SK-N-SH treated with all-trans-retinoic acid at 6 μM for 48 hours (cell line): Measurements from ENCODE around the gene KRT80.

ENCODE experiments used
- ATAC-seq: fragments of 200-7000 bp; cut with Tn5 transposase; 3 replicates; pipeline ENCODE4 v1.9.1; 2020; ENCODE audit warnings: mild to moderate bottlenecking, moderate library complexity
- ARNTL ChIP-seq: fragments of 450-650 bp; formaldehyde crosslinking; IDR thresholded peaks from 2 replicates; pipeline ENCODE4 v1.5.0; 2020; ENCODE audit warnings: low read depth, mild to moderate bottlenecking, moderate library complexity, borderline replicate concordance
- BACH2 ChIP-seq: fragments of 250-450 bp; sonication (Bioruptor Pico); IDR thresholded peaks from 2 replicates; pipeline ENCODE4 v1.9.0; 2021; ENCODE audit warnings: mild to moderate bottlenecking, borderline replicate concordance
- CSDC2 ChIP-seq: fragments of 250-450 bp; sonication (Bioruptor Pico); IDR thresholded peaks from 2 replicates; pipeline ENCODE4 v1.5.0; 2020; ENCODE audit warnings: mild to moderate bottlenecking, moderate library complexity
- CSRNP3 ChIP-seq: fragments of 250-450 bp; sonication (Bioruptor Pico); IDR thresholded peaks from 2 replicates; pipeline ENCODE4 v1.5.1; 2021; ENCODE audit warnings: mild to moderate bottlenecking, moderate library complexity
- ESRRG ChIP-seq: fragments of 250-450 bp; sonication (Bioruptor Pico); IDR thresholded peaks from 2 replicates; pipeline ENCODE4 v1.6.1; 2021; ENCODE audit warnings: mild to moderate bottlenecking
- GLIS3 ChIP-seq: fragments of 250-450 bp; sonication (Bioruptor Pico); IDR thresholded peaks from 2 replicates; pipeline ENCODE4 v1.5.0; 2020; ENCODE audit warnings: mild to moderate bottlenecking, moderate library complexity
- ISL1 ChIP-seq: fragments of 250-450 bp; sonication (Bioruptor Pico); IDR thresholded peaks from 2 replicates; pipeline ENCODE4 v2.1.2; 2022; ENCODE audit warnings: mild to moderate bottlenecking, moderate library complexity
- OSR1 ChIP-seq: fragments of 250-450 bp; sonication (Bioruptor Pico); IDR thresholded peaks from 2 replicates; pipeline ENCODE4 v1.8.0; 2022; ENCODE audit warnings: moderate library complexity, mild to moderate bottlenecking, inconsistent platforms
- PATZ1 ChIP-seq: fragments of 250-450 bp; sonication (Bioruptor Pico); IDR thresholded peaks from 2 replicates; pipeline ENCODE4 v1.8.0; 2020; ENCODE audit warnings: mild to moderate bottlenecking, moderate library complexity, borderline replicate concordance
- POU6F1 ChIP-seq: fragments of 250-450 bp; sonication (Bioruptor Pico); IDR thresholded peaks from 2 replicates; pipeline ENCODE4 v1.8.0; 2021; ENCODE audit warnings: low read depth, mild to moderate bottlenecking, moderate library complexity, borderline replicate concordance
- PPARA ChIP-seq: fragments of 250-450 bp; sonication (Bioruptor Pico); IDR thresholded peaks from 2 replicates; pipeline ENCODE4 v1.5.0; 2020; ENCODE audit warnings: mild to moderate bottlenecking, borderline replicate concordance
- RARB ChIP-seq: fragments of 250-450 bp; sonication (Bioruptor Pico); IDR thresholded peaks from 2 replicates; pipeline ENCODE4 v1.8.0; 2021; ENCODE audit warnings: mild to moderate bottlenecking, moderate library complexity
- SNAI2 ChIP-seq: fragments of 250-450 bp; sonication (Bioruptor Pico); IDR thresholded peaks from 2 replicates; pipeline ENCODE4 v1.5.0; 2020; ENCODE audit warnings: mild to moderate bottlenecking, moderate library complexity
- TCF4 ChIP-seq: fragments of 250-450 bp; sonication (Bioruptor Pico); IDR thresholded peaks from 2 replicates; pipeline ENCODE4 v1.8.0; 2021; ENCODE audit warnings: mild to moderate bottlenecking, moderate library complexity, borderline replicate concordance
- TOX ChIP-seq: fragments of 250-450 bp; sonication (Bioruptor Pico); IDR thresholded peaks from 2 replicates; pipeline ENCODE4 v1.8.0; 2021; ENCODE audit warnings: mild to moderate bottlenecking, moderate library complexity, borderline replicate concordance
- TSHZ2 ChIP-seq: fragments of 250-450 bp; sonication (Bioruptor Pico); IDR thresholded peaks from 2 replicates; pipeline ENCODE4 v1.5.0; 2020; ENCODE audit warnings: mild to moderate bottlenecking, moderate library complexity
- ZC3H10 ChIP-seq: fragments of 250-450 bp; sonication (Bioruptor Pico); IDR thresholded peaks from 2 replicates; pipeline ENCODE4 v1.5.1; 2021; ENCODE audit warnings: mild to moderate bottlenecking, moderate library complexity
- ZFP3 ChIP-seq: fragments of 250-450 bp; sonication (Bioruptor Pico); IDR thresholded peaks from 2 replicates; pipeline ENCODE4 v1.5.0; 2020; ENCODE audit warnings: mild to moderate bottlenecking, moderate library complexity
- ZFP30 ChIP-seq: fragments of 450-650 bp; formaldehyde crosslinking; IDR thresholded peaks from 2 replicates; pipeline ENCODE4 v1.5.0; 2022; ENCODE audit warnings: mild to moderate bottlenecking, moderate library complexity
- ZNF565 ChIP-seq: fragments of 450-650 bp; formaldehyde crosslinking; conservative IDR thresholded peaks from 2 replicates; pipeline ENCODE4 v1.5.0; 2020; ENCODE audit warnings: low read depth, mild to moderate bottlenecking, moderate library complexity
- ZNF8 ChIP-seq: fragments of 450-650 bp; formaldehyde crosslinking; IDR thresholded peaks from 2 replicates; pipeline ENCODE4 v1.5.0; 2020; ENCODE audit warnings: mild to moderate bottlenecking, moderate library complexity

The KRT80 gene

GRCh38 chr12:52225752-52226151 lies 33.9 kb upstream of the KRT80 start:
- TF ChIP-seq CSDC2 (CRISPR knock-in tag), result no peak
- TF ChIP-seq PPARA (CRISPR knock-in tag), result no peak
- TF ChIP-seq ZFP3, result no peak
- no peak for TF ChIP-seq POU6F1 (CRISPR knock-in tag)
- TF ChIP-seq CSRNP3 (CRISPR knock-in tag), result no peak
- TF ChIP-seq ARNTL, result no peak
- no peak for ATAC-seq

- ATAC-seq, result no peak
- TF ChIP-seq ZC3H10 (CRISPR knock-in tag) (no peak), GLIS3 (CRISPR knock-in tag) (no peak), ISL1 (CRISPR knock-in tag) (no peak), CSDC2 (CRISPR knock-in tag) (no peak), PPARA (CRISPR knock-in tag) (no peak), ZNF8 (CRISPR knock-in tag) (no peak), PATZ1 (CRISPR knock-in tag) (no peak), SNAI2 (no peak), CSRNP3 (CRISPR knock-in tag) (no peak), ZNF565 (CRISPR knock-in tag) (no peak), OSR1 (no peak), TSHZ2 (CRISPR knock-in tag) (no peak), ARNTL (no peak), TOX (CRISPR knock-in tag) (no peak), BACH2 (CRISPR knock-in tag) (no peak)
These were observed 32.3 kb upstream of the KRT80 start for GRCh38 chr12:52224151-52224550.

GRCh38 chr12:52223406-52224039 lies 31.7 kb upstream of the KRT80 start:
- no peak for TF ChIP-seq BACH2 (CRISPR knock-in tag)
- TF ChIP-seq TOX (CRISPR knock-in tag), result no peak
- no peak for TF ChIP-seq ZNF565 (CRISPR knock-in tag)
- TF ChIP-seq PPARA (CRISPR knock-in tag), result no peak
- no peak for TF ChIP-seq ARNTL
- TF ChIP-seq OSR1, result no peak
- TF ChIP-seq CSRNP3 (CRISPR knock-in tag), result no peak
- no peak for TF ChIP-seq POU6F1 (CRISPR knock-in tag)
- no peak for TF ChIP-seq TCF4
- TF ChIP-seq RARB (CRISPR knock-in tag), result no peak
- TF ChIP-seq ESRRG (CRISPR knock-in tag), result no peak
- no peak for TF ChIP-seq ZNF8 (CRISPR knock-in tag)
- no peak for TF ChIP-seq SNAI2
- TF ChIP-seq PATZ1 (CRISPR knock-in tag), result no peak
- no peak for TF ChIP-seq GLIS3 (CRISPR knock-in tag)
- TF ChIP-seq ZFP30 (CRISPR knock-in tag), result no peak
- no peak for ATAC-seq
